GM12801 (cell line): Measurements from ENCODE around the gene TMEM242.

Experiments
- TF ChIP-seq, protein P1 (sequence below): IDR thresholded peaks from one replicate; pipeline ENCODE4 v1.5.1; 2011; ENCODE audit warnings: control low read depth; ENCODE audit not compliant: insufficient read length; ENCODE audit errors: extremely low read depth

Gene TMEM242

DNA sequence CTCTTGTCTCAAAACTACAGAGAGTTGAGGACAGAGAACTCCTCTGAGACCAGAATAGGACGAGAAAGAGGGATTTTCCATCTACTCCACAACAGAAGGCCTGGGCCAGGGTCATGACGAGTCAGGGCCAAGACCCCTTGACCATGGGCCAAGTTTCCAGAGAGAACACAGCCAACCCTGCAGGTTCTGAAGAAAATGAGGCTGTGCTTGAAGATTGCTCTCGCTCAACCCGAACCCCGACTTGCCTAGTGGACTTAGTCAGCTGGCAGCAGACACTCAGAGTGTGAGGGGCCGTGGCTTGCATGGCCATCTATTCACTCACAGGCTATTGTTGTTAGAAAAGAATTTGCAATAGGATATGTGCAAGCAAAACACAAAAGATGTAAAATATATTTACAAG is 54.5 kb downstream of the TMEM242 start:
- TF ChIP-seq, protein P1, sequence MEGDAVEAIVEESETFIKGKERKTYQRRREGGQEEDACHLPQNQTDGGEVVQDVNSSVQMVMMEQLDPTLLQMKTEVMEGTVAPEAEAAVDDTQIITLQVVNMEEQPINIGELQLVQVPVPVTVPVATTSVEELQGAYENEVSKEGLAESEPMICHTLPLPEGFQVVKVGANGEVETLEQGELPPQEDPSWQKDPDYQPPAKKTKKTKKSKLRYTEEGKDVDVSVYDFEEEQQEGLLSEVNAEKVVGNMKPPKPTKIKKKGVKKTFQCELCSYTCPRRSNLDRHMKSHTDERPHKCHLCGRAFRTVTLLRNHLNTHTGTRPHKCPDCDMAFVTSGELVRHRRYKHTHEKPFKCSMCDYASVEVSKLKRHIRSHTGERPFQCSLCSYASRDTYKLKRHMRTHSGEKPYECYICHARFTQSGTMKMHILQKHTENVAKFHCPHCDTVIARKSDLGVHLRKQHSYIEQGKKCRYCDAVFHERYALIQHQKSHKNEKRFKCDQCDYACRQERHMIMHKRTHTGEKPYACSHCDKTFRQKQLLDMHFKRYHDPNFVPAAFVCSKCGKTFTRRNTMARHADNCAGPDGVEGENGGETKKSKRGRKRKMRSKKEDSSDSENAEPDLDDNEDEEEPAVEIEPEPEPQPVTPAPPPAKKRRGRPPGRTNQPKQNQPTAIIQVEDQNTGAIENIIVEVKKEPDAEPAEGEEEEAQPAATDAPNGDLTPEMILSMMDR, result no peak

DNA sequence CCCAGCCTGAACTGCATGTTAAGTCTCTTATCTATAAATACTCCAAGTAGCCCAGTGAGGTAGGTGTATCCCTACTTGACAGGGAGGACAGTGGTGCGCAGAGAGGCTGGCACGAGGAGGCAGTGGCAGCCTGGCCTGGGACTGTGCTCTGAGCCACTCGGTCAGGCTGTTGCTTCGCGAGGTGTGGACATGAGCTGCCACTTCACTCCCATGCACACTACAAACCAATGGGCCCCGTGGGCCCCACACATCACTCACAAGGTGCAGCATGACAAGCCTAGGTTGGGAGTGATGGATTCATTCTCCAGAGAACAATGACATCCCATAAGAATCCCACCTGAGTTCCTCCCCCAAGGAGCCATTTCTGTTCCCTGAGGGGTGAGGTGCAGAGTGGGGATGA is 54.9 kb downstream of the TMEM242 start:
- TF ChIP-seq, protein P1, result no peak

DNA sequence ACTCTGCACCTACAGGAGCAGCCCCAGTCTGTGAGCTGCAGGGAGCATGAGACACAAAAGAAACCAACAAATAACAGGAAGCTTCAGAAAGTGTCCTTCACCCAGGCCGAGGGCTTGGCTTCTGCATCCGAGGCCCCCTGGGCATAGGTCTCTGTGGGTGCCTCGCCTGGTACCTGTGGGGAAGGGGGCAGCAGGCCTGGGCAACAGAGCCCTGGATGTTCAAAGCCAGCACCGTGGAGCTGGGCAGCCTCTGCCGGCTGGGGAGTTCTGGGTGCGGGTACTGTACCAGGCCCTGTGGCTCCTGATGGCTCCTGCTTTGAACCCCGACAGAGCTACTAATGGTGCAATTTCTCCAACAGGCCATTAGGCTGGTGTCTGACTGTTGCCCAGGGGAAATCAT is 55.7 kb downstream of the TMEM242 start:
- TF ChIP-seq, protein P1, result no peak

DNA sequence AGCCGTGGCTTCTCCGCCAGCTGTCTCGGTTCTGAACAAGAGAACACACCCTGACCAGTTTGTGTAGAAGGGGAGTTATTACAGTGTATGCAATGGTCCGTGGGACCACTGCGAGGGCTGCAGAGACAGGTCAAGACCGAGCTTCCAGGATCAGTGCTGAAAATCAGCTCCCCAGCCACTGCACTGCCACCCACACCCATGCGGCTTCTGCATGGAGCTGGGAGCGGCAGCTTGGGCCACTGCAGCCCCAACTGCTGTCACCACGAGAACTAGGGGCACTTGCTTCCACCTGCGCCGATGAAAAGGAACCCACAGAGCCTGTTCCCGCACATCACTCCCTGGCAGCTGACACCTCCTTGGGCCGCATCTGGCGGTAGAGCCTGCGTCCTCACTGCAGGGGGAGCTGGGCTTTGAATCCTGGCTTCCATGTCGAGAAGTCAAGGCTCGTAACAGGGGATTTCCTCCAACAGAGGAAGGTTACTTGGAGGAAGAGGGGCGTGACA is 56.2 kb downstream of the TMEM242 start:
- TF ChIP-seq, protein P1, result no peak

DNA sequence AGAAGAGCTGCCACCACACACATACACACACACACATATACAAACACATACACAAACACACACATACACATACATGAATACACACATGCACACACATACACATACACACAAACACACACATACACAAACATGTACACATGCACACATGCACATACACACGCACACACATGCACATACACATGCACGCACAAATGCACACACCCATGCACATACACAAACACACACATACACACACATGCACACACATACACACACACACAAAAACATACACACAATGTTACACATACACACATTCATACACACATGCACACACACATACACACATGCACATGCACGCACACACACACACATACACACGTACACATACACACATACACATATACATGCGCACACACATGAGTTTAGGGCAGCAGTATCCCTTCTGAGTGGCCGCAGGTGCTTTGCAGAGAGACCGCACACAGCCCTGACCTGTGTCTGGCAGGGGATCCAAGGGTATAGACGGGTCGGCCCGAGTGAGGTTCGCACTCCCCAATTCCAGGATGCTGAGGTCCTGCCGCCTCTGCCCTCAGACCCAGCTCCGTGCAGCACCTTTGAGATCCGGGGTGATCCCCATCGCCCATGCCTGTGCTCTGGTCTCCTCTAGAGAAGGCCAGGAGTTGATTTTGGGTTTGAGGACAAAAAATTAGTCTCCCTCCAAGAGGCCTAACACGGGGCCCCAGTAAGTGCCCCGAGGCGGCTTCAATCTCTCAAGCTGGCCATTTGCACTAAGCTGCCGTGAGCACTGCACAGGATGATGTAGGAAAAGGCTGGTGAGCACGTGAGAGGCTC is 56.8 kb downstream of the TMEM242 start:
- TF ChIP-seq, protein P1, result no peak

DNA sequence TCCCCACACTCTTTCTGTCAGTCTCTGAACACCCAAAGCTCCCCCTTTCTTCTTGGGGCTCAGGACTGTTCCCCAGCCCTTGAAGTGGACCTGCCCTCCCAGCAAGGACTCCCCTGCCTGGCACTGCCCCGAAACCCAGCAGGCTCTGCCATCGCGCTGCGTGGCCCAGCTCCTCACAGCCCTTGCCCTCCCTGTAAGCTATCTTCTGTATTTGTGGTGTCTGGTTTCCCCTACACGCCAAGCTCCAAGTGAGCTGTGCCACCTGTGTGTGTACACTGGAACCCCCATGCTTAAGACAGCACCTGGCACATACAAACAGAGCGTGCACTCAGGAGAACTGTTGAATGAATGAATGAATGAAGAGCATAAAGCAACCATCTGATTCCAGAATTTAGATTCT is 57.7 kb downstream of the TMEM242 start:
- TF ChIP-seq, protein P1, result no peak

DNA sequence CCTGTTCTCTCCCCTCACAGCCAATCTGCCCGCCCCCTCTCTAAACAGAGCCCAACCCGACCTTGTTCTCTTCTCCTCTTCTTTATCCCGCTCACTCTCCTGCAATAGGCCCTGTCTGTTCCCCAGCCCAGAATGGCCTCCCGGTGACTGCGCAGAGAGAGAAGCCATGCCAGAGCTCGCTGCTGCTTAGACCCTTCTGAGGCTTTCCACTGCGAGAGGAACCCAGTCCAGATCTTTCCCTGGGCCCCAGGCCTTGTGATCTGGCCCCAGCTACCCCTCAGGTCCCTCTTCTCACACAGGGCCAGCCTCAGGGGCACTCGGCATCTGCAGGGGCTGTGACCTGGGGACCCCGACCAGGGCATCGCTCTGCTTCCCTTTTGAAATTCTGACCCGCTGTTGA is 58.1 kb downstream of the TMEM242 start:
- TF ChIP-seq, protein P1, result no peak
